ENCODE data around the gene GABBR2.

- no peak for TF ChIP-seq CTCF (IDR thresholded peaks at IDR 0.05; ENCODE audit: low read length)
- no peak for TF ChIP-seq EZH2 (optimal IDR thresholded peaks at IDR 0.05; ENCODE audit: low read depth, low read length)
These were observed 437.3 kb downstream of the GABBR2 start for GRCh38 chr9:98271479-98271878.

Measured in MM.1S (cell line).